DMS79 treated with DMSO at 0.1 percent for 48 hours (cell line): ENCODE results near the gene HMX1.
A peak's percentile ranks its signal among the peaks of the same experiment; 100 is the strongest.

Experiments used
- DNase-seq: peaks from one replicate; lab custom pipeline; 2025; lab: John Stamatoyannopoulos, UW

HMX1 gene

GRCh38 chr4:8909548-8909947, 37.9 kb upstream of the HMX1 start:
- DNase-seq = no peak

GRCh38 chr4:8908206-8908893, 36.7 kb upstream of the HMX1 start:
- no peak for DNase-seq

- DNase-seq = no peak
Measured at GRCh38 chr4:8907596-8908205, 36.1 kb upstream of the HMX1 start.

GRCh38 chr4:8906991-8907595, 35.5 kb upstream of the HMX1 start:
- DNase-seq = no peak

- no peak for DNase-seq
Measured at GRCh38 chr4:8906668-8906970, 35.0 kb upstream of the HMX1 start.

- DNase-seq = no peak
Measured at GRCh38 chr4:8905773-8906667, 34.4 kb upstream of the HMX1 start.

- DNase-seq = no peak
Measured at GRCh38 chr4:8905226-8905772, 33.7 kb upstream of the HMX1 start.

GRCh38 chr4:8904666-8905065, 33.0 kb upstream of the HMX1 start:
- DNase-seq = no peak

GRCh38 chr4:8904041-8904501, 32.4 kb upstream of the HMX1 start:
- DNase-seq = no peak

GRCh38 chr4:8901335-8901734, 29.7 kb upstream of the HMX1 start:
- DNase-seq = no peak

- no peak for DNase-seq
Measured at GRCh38 chr4:8900588-8900987, 28.9 kb upstream of the HMX1 start.

- DNase-seq = no peak
Measured at GRCh38 chr4:8898419-8898818, 26.8 kb upstream of the HMX1 start.

- DNase-seq = no peak
Measured at GRCh38 chr4:8897251-8898167, 25.9 kb upstream of the HMX1 start.

- no peak for DNase-seq
Measured at GRCh38 chr4:8896506-8896905, 24.9 kb upstream of the HMX1 start.

- no peak for DNase-seq
Measured at GRCh38 chr4:8896071-8896470, 24.4 kb upstream of the HMX1 start.

GRCh38 chr4:8895295-8895694, 23.7 kb upstream of the HMX1 start:
- no peak for DNase-seq

GRCh38 chr4:8894424-8894816, 22.8 kb upstream of the HMX1 start:
- no peak for DNase-seq

- DNase-seq = peak; percentile 15
Measured at GRCh38 chr4:8893624-8894423, 22.2 kb upstream of the HMX1 start.

GRCh38 chr4:8893227-8893623, 21.6 kb upstream of the HMX1 start:
- no peak for DNase-seq

GRCh38 chr4:8892556-8893226, 21.1 kb upstream of the HMX1 start:
- DNase-seq = no peak
